Measurements from ENCODE around the gene UBE2E2.

Gene UBE2E2

GRCh38 chr3:23566499-23566898 lies 363.4 kb downstream of the UBE2E2 start:
- H3K4me3 ChIP-seq (ENCODE audit: low read depth, low read length), result no peak overlapping the region
- peak; percentile 37 for DNase-seq (ENCODE audit: low read depth)
- no peak for TF ChIP-seq CTCF (IDR thresholded peaks at IDR 0.05; ENCODE audit: insufficient read depth, low read depth, low read length, missing control alignments)

- no peak for DNase-seq (ENCODE audit: low read depth)
- H3K4me3 ChIP-seq (ENCODE audit: low read depth, low read length), result no peak overlapping the region
- no peak for TF ChIP-seq CTCF (IDR thresholded peaks at IDR 0.05; ENCODE audit: insufficient read depth, low read depth, low read length, missing control alignments)
These were observed 364.8 kb downstream of the UBE2E2 start for GRCh38 chr3:23567917-23568316.

GRCh38 chr3:23573827-23574226 lies 370.7 kb downstream of the UBE2E2 start:
- H3K4me3 ChIP-seq (ENCODE audit: low read depth, low read length), result no peak overlapping the region
- DNase-seq (ENCODE audit: low read depth), result no peak
- no peak for TF ChIP-seq CTCF (IDR thresholded peaks at IDR 0.05; ENCODE audit: insufficient read depth, low read depth, low read length, missing control alignments)

- no peak for DNase-seq (ENCODE audit: low read depth)
- no peak for TF ChIP-seq CTCF (IDR thresholded peaks at IDR 0.05; ENCODE audit: insufficient read depth, low read depth, low read length, missing control alignments)
These were observed 371.7 kb downstream of the UBE2E2 start for GRCh38 chr3:23574822-23575315.

GRCh38 chr3:23575697-23576096 lies 372.6 kb downstream of the UBE2E2 start:
- no peak overlapping the region for H3K4me3 ChIP-seq (ENCODE audit: low read depth, low read length)
- TF ChIP-seq CTCF (IDR thresholded peaks at IDR 0.05; ENCODE audit: insufficient read depth, low read depth, low read length, missing control alignments), result no peak

More at GRCh38 chr3:23574822-23575315, 371.7 kb downstream of the UBE2E2 start:
- no peak overlapping the region for H3K4me3 ChIP-seq (ENCODE audit: low read depth, low read length)

GRCh38 chr3:23576379-23576959 lies 373.3 kb downstream of the UBE2E2 start:
- no peak for DNase-seq (ENCODE audit: low read depth)
- TF ChIP-seq CTCF (IDR thresholded peaks at IDR 0.05; ENCODE audit: insufficient read depth, low read depth, low read length, missing control alignments), result no peak
- H3K4me3 ChIP-seq (ENCODE audit: low read depth, low read length), result no peak overlapping the region

More at GRCh38 chr3:23575697-23576096, 372.6 kb downstream of the UBE2E2 start:
- no peak for DNase-seq (ENCODE audit: low read depth)
